Breast epithelium (tissue), 3 donors: Measurements from ENCODE around the gene NEURL1.

Source experiments
- POLR2A ChIP-seq: fragments of 450-650 bp; IDR thresholded peaks from one replicate; pipeline ENCODE4 v1.6.1; 2016; ENCODE audit warnings: antibody characterized with exemption, mild to moderate bottlenecking, moderate library complexity
- POLR2AphosphoS5 ChIP-seq, 3 donors: sonication (generic); formaldehyde crosslinking; IDR thresholded peaks; one replicate each; pipeline ENCODE4 v1.6.1; 2017; ENCODE audit warnings: antibody characterized with exemption in 3 of 3
- TF ChIP-seq, protein P1 (sequence below), 3 donors: fragments of 450-650 bp; IDR thresholded peaks; one replicate each; pipeline ENCODE4 v1.5.1; 2016 to 2017; ENCODE audit warnings: antibody characterized with exemption in 3 of 3, mild to moderate bottlenecking in 3 of 3, moderate library complexity in 3 of 3

DNA sequence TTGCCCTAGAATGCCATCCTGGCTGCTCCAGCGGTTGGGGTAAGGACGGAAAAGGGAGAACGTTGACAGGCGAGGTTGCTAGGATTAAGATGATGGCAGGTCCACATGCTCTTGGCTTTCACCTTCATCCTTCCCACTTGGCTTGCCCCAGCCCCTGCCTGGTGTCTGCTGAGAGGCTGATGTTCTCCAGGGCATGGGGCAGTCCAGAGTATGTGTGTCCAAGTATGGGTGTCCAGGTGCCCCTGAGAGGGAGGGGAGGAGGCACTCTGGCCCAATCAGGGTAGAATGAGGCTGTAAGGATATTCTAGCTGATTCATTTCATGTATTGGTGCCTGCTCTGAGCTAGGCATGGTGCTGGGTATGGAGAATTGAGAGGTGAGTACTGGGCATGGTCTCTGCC, 12.6 kb downstream of the NEURL1 start:
- TF ChIP-seq, protein P1, sequence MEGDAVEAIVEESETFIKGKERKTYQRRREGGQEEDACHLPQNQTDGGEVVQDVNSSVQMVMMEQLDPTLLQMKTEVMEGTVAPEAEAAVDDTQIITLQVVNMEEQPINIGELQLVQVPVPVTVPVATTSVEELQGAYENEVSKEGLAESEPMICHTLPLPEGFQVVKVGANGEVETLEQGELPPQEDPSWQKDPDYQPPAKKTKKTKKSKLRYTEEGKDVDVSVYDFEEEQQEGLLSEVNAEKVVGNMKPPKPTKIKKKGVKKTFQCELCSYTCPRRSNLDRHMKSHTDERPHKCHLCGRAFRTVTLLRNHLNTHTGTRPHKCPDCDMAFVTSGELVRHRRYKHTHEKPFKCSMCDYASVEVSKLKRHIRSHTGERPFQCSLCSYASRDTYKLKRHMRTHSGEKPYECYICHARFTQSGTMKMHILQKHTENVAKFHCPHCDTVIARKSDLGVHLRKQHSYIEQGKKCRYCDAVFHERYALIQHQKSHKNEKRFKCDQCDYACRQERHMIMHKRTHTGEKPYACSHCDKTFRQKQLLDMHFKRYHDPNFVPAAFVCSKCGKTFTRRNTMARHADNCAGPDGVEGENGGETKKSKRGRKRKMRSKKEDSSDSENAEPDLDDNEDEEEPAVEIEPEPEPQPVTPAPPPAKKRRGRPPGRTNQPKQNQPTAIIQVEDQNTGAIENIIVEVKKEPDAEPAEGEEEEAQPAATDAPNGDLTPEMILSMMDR (IDR thresholded peaks at IDR 0.05), result no peak
- TF ChIP-seq POLR2AphosphoS5 (IDR thresholded peaks at IDR 0.05) (no peak), POLR2A (no peak)
